Activated naive CD4-positive, alpha-beta T cell treated with anti-CD3 and anti-CD28 coated beads, Interleukin-2, amount 10 ng/mL, durations not matched to agents 7 days and 5 days (primary cell): ENCODE measurements around the gene PMEL.
"Not testable (repeated sequence)": the region's sequence is repeated elsewhere in the genome, so short reads cannot be mapped to it uniquely, and the experiment has no call there.

Experiments used
- CTCF ChIA-PET: fragments of 350-600 bp; sonication (Branson Sonifier 250); formaldehyde crosslinking; loops from one replicate; lab custom pipeline; 2021; ENCODE audit warnings: antibody characterized with exemption; lab: Charles Lee
- DNase-seq: peaks from one replicate; pipeline ENCODE4 v3.0.0-alpha.2; 2020
- H3K27ac Mint-ChIP-seq: one replicate; pipeline ENCODE4 v1.8.0; 2021; ENCODE audit warnings: mild to moderate bottlenecking, moderate library complexity, mixed read lengths
- H3K27me3 Mint-ChIP-seq: one replicate; pipeline ENCODE4 v1.8.0; 2021; ENCODE audit warnings: mild to moderate bottlenecking, mixed read lengths
- H3K36me3 Mint-ChIP-seq: one replicate; pipeline ENCODE4 v1.8.0; 2021; ENCODE audit warnings: mixed read lengths
- H3K4me1 Mint-ChIP-seq: one replicate; pipeline ENCODE4 v1.8.0; 2021; ENCODE audit warnings: mixed read lengths
- H3K4me3 Mint-ChIP-seq: one replicate; pipeline ENCODE4 v1.8.0; 2021; ENCODE audit warnings: mild to moderate bottlenecking, moderate library complexity, mixed read lengths
- H3K9me3 Mint-ChIP-seq: one replicate; pipeline ENCODE4 v1.8.0; 2021; ENCODE audit warnings: mixed read lengths

The PMEL gene

DNA sequence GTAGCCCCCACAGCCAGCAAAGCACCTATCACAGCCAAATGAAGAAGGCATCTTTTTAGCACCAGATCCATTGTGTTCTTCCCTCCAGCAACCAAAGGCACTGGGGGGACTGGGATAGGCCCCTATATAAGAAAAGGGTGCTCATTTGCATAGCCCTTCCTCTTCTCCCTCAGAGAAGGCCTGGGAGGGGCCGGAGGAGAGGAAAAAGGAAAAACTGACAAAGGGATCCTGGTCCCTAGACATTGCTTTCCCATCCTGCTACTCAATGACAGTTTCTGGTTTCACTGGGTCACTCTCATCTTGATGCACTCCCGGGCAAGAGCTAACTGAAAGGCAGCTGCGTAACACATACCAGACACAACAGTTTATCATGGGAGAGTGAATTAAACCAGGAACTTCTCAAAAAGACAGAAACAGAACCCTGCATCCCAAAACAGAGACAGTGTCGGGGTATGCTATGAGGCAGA lies at the start of gene PMEL:
Gene PMEL, minus strand, starts transcription at position 102 of the 467 bp plus-strand sequence. Its CDS starts 31 bp downstream, at position 71.
- CTCF ChIA-PET = no interaction called here
- no peak for DNase-seq
- Mint-ChIP-seq H3K4me1 (peaks cover 46% of the 10 kb centered on the region), H3K36me3 (peaks cover 16% of the 10 kb centered on the region), H3K9me3 (no peaks in the 10 kb centered on the region), H3K27me3 (peaks cover 4% of the 10 kb centered on the region), H3K27ac (peak within 1 kb of the TSS; percentile 83), H3K4me3 (peak within 1 kb of the TSS; percentile 92)

DNA sequence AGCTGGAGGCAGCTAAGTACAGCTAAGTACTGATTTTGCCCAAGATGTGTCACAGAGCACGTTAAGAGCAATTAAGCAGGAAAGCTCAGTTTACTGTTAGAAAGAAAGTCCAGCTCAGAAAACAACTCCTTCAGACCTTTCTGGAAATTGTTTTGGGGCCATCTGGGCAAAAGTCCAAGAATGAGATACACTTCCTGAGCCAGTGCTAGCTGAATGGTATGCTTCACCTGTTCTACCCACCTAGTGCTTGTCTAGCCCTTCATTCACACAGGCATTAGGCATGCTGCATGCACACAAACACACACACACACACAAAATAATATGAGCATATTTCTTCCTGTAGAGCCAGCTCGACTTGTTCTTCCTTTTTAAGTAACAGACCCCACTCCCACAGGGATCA lies 48.4 kb upstream of the PMEL start:
- Mint-ChIP-seq H3K27me3 (peaks cover 7% of the 10 kb centered on the region), H3K4me1 (peaks cover 24% of the 10 kb centered on the region), H3K4me3 (no peak overlapping the region), H3K36me3 (peaks cover 12% of the 10 kb centered on the region), H3K9me3 (no peaks in the 10 kb centered on the region), H3K27ac (no peak overlapping the region)
- CTCF ChIA-PET = interaction anchor here (1.3 to 1.6 kb wide), 2 partner anchors 15 to 18 kb away, joined by 5 read pairs; no protein-coding TSS in a partner anchor
- no peak for DNase-seq

DNA sequence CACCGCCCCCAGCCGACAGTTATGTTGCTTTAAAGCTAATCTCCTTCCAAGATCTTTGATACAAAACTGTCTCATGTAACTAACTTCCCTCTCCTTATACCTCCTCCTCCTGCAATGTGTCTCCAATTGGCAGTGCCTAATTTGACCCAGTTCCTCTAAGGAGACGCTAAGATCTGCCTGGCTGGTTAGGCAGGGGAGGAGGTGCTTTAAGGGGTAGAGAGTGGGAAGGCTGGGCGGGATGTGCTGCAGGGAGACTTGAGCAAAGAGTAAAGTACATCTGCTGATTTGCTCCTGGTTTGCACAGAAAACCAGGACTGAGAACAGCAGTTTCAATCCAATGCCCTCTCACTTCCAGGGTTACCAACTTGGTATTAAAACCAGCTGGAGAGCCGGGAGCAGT lies 47.6 kb upstream of the PMEL start:
- DNase-seq = no peak
- Mint-ChIP-seq H3K9me3 (no peaks in the 10 kb centered on the region), H3K27me3 (peaks cover 7% of the 10 kb centered on the region), H3K36me3 (peaks cover 11% of the 10 kb centered on the region), H3K4me3 (no peak overlapping the region), H3K27ac (no peak overlapping the region), H3K4me1 (peaks cover 27% of the 10 kb centered on the region)
- CTCF ChIA-PET = interaction anchor here (1.3 to 1.6 kb wide), 2 partner anchors 16 to 18 kb away, joined by 5 read pairs; no protein-coding TSS in a partner anchor

GRCh38 chr12:56011509-56012090 lies 45.8 kb upstream of the PMEL start:
- peaks cover 34% of the 10 kb centered on the region for H3K4me1 Mint-ChIP-seq
- H3K9me3 Mint-ChIP-seq = no peaks in the 10 kb centered on the region
- CTCF ChIA-PET = interaction anchor here (0.5 to 1.0 kb wide), 2 partner anchors 68 to 1678 kb away, joined by 3 to 5 read pairs; no protein-coding TSS in a partner anchor
- no peak overlapping the region for H3K27ac Mint-ChIP-seq
- peaks cover 11% of the 10 kb centered on the region for H3K27me3 Mint-ChIP-seq
- DNase-seq = no peak
- H3K36me3 Mint-ChIP-seq = peaks cover 6% of the 10 kb centered on the region
- H3K4me3 Mint-ChIP-seq = no peak overlapping the region

DNA sequence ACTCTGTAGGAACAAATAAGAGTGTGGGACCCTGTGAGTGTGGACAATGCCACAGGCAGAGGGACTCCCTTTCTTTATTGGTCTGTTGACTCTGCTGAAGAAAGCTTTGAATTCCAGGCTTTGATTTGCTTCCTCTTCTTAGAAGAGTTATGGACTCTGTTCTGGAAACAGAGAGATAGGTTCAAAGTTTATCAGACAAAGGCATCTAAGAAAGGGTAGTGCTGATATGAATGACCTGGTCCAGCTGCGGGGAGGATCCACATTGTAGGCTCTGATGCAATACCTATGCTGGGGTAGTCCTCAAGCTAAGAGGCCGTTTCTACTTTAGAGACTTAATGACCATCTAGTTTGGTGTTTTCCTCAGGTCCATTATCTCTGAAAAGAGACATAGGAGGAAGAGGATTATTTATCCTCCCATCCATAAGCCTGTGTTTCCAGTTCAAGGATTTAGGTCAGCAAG lies 44.3 kb upstream of the PMEL start:
- Mint-ChIP-seq H3K4me1 (peaks cover 35% of the 10 kb centered on the region), H3K27ac (no peak overlapping the region), H3K27me3 (peaks cover 11% of the 10 kb centered on the region), H3K4me3 (no peak overlapping the region), H3K9me3 (no peaks in the 10 kb centered on the region), H3K36me3 (peaks cover 6% of the 10 kb centered on the region)
- no peak for DNase-seq
- CTCF ChIA-PET = interaction anchor here (0.9 to 1.1 kb wide), 2 partner anchors 9 to 13 kb away, joined by 3 to 7 read pairs; partner anchors contain the start of gene SUOX

GRCh38 chr12:56007564-56008559 lies 42.0 kb upstream of the PMEL start:
- DNase-seq = peak; percentile 79

DNA sequence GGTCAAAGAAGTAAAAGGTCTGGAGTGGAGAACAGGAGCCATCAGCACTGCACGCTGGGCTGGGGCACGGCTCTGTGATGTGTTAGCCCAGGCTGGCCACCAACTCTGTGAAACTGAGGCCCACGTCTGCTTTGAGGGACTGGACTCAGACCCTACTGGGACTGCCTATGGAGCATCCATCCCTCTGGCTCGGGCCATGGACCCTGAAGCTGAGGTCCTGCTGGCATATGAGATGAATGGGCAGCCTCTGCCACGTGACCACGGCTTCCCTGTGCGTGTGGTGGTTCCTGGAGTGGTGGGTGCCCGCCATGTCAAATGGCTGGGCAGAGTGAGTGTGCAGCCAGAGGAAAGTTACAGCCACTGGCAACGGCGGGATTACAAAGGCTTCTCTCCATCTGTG lies 38.4 kb upstream of the PMEL start:
- Mint-ChIP-seq H3K9me3 (no peaks in the 10 kb centered on the region), H3K27ac (no peak overlapping the region), H3K4me3 (no peak overlapping the region), H3K27me3 (peaks cover 14% of the 10 kb centered on the region), H3K4me1 (peaks cover 39% of the 10 kb centered on the region), H3K36me3 (peaks cover 7% of the 10 kb centered on the region)
- CTCF ChIA-PET = no interaction called here
- no peak for DNase-seq

More at GRCh38 chr12:56007564-56008559, 42.0 kb upstream of the PMEL start:
- H3K4me3 Mint-ChIP-seq = peak overlapping the region; percentile 77
- H3K9me3 Mint-ChIP-seq = no peaks in the 10 kb centered on the region
- peaks cover 15% of the 10 kb centered on the region for H3K27me3 Mint-ChIP-seq
- CTCF ChIA-PET = interaction anchor here (2.0 to 2.5 kb wide), 2 partner anchors 12 to 22 kb away, joined by 10 to 12 read pairs; partner anchors contain the start of gene SUOX
- H3K27ac Mint-ChIP-seq = peak overlapping the region; percentile 40
- peaks cover 8% of the 10 kb centered on the region for H3K36me3 Mint-ChIP-seq
- H3K4me1 Mint-ChIP-seq = peaks cover 36% of the 10 kb centered on the region

DNA sequence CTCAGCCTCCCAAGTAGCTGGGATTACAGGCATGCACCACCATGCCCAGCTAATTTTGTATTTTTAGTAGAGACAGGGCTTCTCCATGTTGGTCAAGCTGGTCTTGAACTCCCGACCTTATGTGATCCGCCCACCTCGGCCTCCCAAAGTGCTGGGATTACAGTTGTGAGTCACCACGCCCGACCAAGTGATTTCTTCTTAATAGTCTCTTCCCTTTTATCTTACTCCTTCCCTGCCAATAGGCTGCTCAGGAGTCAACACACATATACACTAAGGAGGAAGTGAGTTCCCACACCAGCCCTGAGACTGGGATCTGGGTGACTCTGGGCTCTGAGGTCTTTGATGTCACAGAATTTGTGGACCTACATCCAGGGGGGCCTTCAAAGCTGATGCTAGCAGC lies 37.5 kb upstream of the PMEL start:
- DNase-seq, H3K4me3 Mint-ChIP-seq, H3K27ac Mint-ChIP-seq, H3K9me3 Mint-ChIP-seq, H3K36me3 Mint-ChIP-seq: not testable (repeated sequence)
- Mint-ChIP-seq H3K4me1 (peaks cover 38% of the 10 kb centered on the region), H3K27me3 (peaks cover 22% of the 10 kb centered on the region)
- CTCF ChIA-PET = interaction anchor here (0.7 kb wide), 1 partner anchor 112 kb away, joined by 3 read pairs; no protein-coding TSS in a partner anchor

GRCh38 chr12:56001487-56002100 lies 35.8 kb upstream of the PMEL start:
- no peak overlapping the region for H3K4me3 Mint-ChIP-seq
- CTCF ChIA-PET = interaction anchor here (1.5 kb wide), 1 partner anchor 27 kb away, joined by 5 read pairs; no protein-coding TSS in a partner anchor
- H3K4me1 Mint-ChIP-seq = peaks cover 40% of the 10 kb centered on the region
- H3K27me3 Mint-ChIP-seq = peaks cover 34% of the 10 kb centered on the region
- no peak for DNase-seq
- peaks cover 7% of the 10 kb centered on the region for H3K36me3 Mint-ChIP-seq
- no peaks in the 10 kb centered on the region for H3K9me3 Mint-ChIP-seq
- no peak overlapping the region for H3K27ac Mint-ChIP-seq

DNA sequence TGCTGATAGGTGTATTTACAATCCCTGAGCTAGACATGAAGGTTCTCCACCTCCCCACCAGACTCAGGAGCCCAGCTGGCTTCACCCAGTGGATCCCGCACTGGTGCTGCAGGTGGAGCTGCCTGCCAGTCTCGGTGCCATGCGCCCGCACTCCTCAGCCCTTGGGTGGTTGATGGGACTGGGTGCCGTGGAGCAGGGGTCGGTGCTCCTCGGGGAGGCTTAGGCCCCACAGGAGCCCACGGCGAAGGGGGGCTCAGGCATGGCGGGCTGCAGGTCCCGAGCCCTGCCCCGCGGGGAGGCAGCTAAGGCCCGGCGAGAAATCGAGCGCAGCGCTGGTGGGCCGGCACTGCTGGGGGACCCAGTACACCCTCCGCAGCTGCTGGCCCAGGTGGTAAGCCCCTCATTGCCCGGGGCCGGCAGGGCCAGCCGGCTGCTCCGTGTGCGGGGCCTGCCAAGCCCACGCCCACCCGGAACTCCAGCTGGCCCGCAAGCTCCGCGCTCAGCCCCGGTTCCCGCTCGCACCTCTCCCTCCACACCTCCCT lies 34.2 kb upstream of the PMEL start:
- peaks cover 35% of the 10 kb centered on the region for H3K4me1 Mint-ChIP-seq
- CTCF ChIA-PET = interaction anchor here (2.4 kb wide), 1 partner anchor 29 kb away, joined by 19 read pairs; no protein-coding TSS in a partner anchor
- not testable (repeated sequence) for H3K9me3 Mint-ChIP-seq, DNase-seq, H3K27ac Mint-ChIP-seq, H3K36me3 Mint-ChIP-seq, H3K4me3 Mint-ChIP-seq
- H3K27me3 Mint-ChIP-seq = peaks cover 34% of the 10 kb centered on the region

- H3K27ac Mint-ChIP-seq = peak overlapping the region; percentile 28
- peaks cover 33% of the 10 kb centered on the region for H3K4me1 Mint-ChIP-seq
- peaks cover 33% of the 10 kb centered on the region for H3K27me3 Mint-ChIP-seq
- not testable (repeated sequence) for H3K36me3 Mint-ChIP-seq, H3K9me3 Mint-ChIP-seq, H3K4me3 Mint-ChIP-seq
- CTCF ChIA-PET = interaction anchor here (2.4 kb wide), 1 partner anchor 30 kb away, joined by 19 read pairs; no protein-coding TSS in a partner anchor
- DNase-seq = peak; percentile 29
Observed at GRCh38 chr12:55999522-55999921, 33.7 kb upstream of the PMEL start.

GRCh38 chr12:55997535-55997859 lies 31.7 kb upstream of the PMEL start:
- Mint-ChIP-seq H3K4me1 (peaks cover 35% of the 10 kb centered on the region), H3K9me3 (no peaks in the 10 kb centered on the region), H3K27me3 (peaks cover 30% of the 10 kb centered on the region), H3K36me3 (peaks cover 18% of the 10 kb centered on the region), H3K27ac (no peak overlapping the region), H3K4me3 (peak overlapping the region; percentile 56)
- CTCF ChIA-PET = interaction anchor here (0.7 to 7.3 kb wide), 9 partner anchors 10 to 327 kb away, joined by 3 to 128 read pairs (median 8); partner anchors contain the start of genes IKZF4 and RAB5B
- no peak for DNase-seq
